Measurements from ENCODE around the gene RNF31.

Gene RNF31

DNA sequence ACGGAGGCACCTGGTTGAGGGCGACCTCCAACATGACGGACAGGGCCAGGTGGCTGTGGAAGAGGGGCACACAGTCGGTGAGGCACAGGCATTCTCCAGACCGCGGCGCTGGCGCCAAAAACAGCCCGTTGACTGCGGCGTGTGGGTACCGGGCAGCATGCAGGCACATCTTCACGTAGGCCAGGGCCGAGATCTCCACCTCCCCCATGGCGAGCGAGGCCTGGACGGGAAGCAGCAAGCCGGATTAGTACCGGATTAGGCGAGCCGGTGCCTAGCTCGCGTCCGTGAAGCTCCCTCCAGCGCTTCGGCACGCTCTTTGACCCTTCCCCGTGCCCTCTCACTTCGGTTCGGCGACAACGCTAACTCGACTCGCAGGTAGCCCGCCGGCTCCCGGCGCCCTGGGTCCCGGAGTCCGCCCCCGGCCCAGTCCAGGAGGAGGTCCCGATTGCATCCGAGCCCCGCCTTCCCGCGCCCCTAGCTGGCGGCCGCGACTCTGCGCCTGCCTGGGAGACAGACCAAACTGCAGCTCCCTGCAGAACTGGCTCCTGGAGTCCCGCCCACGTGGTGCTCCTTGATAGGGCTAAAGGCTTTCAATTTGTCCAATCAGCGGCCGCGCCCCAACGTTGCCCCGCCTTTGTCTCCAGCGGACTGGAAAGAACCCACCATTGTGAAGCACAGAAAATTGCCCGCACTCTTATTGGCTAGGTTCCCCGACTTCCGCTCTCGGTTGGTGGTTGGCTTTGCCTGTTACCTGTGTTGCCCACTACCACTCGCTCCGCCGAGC lies 6.0 kb upstream of the RNF31 start, which contains the start of gene EMC9:
Gene EMC9, minus strand, starts transcription at position 495 of the 784 bp plus-strand sequence. Its CDS starts 287 bp downstream, at position 208.
- H3K36me3 ChIP-seq (ENCODE audit: control insufficient read depth, insufficient read depth, low read length, severe bottlenecking) = peaks cover 21% of the 10 kb centered on the region
- H3K9me3 ChIP-seq (ENCODE audit: control insufficient read depth, low read length) = no peaks in the 10 kb centered on the region
- peak within 1 kb of the TSS; percentile 87 for H3K4me3 ChIP-seq (ENCODE audit: low read length)
- peaks cover 35% of the 10 kb centered on the region for H3K4me1 ChIP-seq (ENCODE audit: control insufficient read depth, insufficient read depth, low read length)
- peak within 1 kb of the TSS; percentile 88 for H3K9ac ChIP-seq (ENCODE audit: low read length)
- no peaks in the 10 kb centered on the region for H3K27me3 ChIP-seq (replicated peaks; ENCODE audit: control insufficient read depth, insufficient read depth, low read length)
- peak; percentile 100 for DNase-seq (ENCODE audit: low read depth)

DNA sequence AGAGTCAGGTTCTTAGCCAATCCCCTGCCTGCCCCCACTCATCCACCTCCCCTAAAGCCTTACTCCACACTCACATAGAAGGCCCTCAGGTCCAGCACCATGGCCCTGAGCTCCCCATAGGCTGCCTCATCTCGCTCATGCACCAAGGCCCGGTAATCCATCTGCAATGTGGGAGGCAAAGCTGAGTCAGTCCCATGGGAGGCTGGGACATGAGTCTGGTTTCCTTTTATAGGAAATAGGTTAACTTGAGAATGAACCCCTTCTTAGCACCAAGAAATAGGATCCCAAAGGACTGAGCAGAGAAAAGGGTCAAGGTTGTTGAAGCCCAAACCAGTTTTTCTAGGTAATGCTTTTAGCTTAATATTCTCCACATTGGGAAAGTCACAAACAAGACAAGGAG lies 3.8 kb upstream of the RNF31 start:
- H3K9ac ChIP-seq (ENCODE audit: low read length) = no peak overlapping the region
- peaks cover 33% of the 10 kb centered on the region for H3K4me1 ChIP-seq (ENCODE audit: control insufficient read depth, insufficient read depth, low read length)
- DNase-seq (ENCODE audit: low read depth) = no peak
- H3K9me3 ChIP-seq (ENCODE audit: control insufficient read depth, low read length) = no peaks in the 10 kb centered on the region
- H3K27me3 ChIP-seq (replicated peaks; ENCODE audit: control insufficient read depth, insufficient read depth, low read length) = no peaks in the 10 kb centered on the region
- H3K4me3 ChIP-seq (ENCODE audit: low read length) = no peak overlapping the region
- H3K36me3 ChIP-seq (ENCODE audit: control insufficient read depth, insufficient read depth, low read length, severe bottlenecking) = peaks cover 11% of the 10 kb centered on the region

DNA sequence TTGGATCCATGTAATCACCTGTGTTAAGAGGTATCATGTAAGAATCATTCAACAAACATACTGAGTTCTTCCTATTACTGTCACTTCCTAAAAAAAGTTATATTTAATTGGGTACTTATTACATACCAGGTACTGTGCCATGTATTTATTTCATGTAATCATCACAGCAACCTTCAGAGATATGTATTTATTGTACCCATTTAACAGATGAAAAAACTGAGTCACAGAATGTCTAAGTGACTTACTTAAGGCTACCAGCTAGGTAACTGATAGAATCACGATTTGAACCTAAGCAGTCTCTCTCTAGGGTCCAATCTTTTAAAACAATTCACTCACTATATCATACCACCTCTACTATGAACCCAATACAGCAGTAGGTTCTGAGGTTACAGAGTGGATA lies 2.8 kb upstream of the RNF31 start:
- no peak overlapping the region for H3K9ac ChIP-seq (ENCODE audit: low read length)
- H3K9me3 ChIP-seq (ENCODE audit: control insufficient read depth, low read length) = no peaks in the 10 kb centered on the region
- peaks cover 36% of the 10 kb centered on the region for H3K4me1 ChIP-seq (ENCODE audit: control insufficient read depth, insufficient read depth, low read length)
- no peak overlapping the region for H3K4me3 ChIP-seq (ENCODE audit: low read length)
- H3K27me3 ChIP-seq (replicated peaks; ENCODE audit: control insufficient read depth, insufficient read depth, low read length) = no peaks in the 10 kb centered on the region
- peaks cover 5% of the 10 kb centered on the region for H3K36me3 ChIP-seq (ENCODE audit: control insufficient read depth, insufficient read depth, low read length, severe bottlenecking)
- no peak for DNase-seq (ENCODE audit: low read depth)

DNA sequence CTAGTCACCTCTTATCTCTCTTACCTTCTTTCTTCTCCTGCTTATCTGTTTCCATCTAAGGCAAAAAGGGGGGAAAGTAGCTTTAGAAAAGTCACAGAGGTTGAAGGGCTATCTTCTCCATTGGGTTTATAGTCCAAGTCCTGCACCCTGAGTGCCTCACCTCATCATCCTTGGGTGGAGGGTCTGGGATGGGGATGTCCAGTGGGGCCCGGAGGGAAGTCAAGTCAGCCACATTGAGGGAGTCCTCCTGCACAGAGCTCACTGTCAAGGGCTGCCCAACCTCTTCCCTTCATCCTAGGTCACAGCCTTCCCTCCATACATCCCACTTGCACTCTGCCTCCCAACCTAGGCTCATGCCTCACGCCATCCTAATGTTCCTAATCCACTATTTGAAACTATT lies 2.1 kb upstream of the RNF31 start:
- peaks cover 36% of the 10 kb centered on the region for H3K4me1 ChIP-seq (ENCODE audit: control insufficient read depth, insufficient read depth, low read length)
- no peak for DNase-seq (ENCODE audit: low read depth)
- H3K4me3 ChIP-seq (ENCODE audit: low read length) = peak overlapping the region; percentile 97
- no peaks in the 10 kb centered on the region for H3K27me3 ChIP-seq (replicated peaks; ENCODE audit: control insufficient read depth, insufficient read depth, low read length)
- no peaks in the 10 kb centered on the region for H3K9me3 ChIP-seq (ENCODE audit: control insufficient read depth, low read length)
- H3K36me3 ChIP-seq (ENCODE audit: control insufficient read depth, insufficient read depth, low read length, severe bottlenecking) = peaks cover 11% of the 10 kb centered on the region
- H3K9ac ChIP-seq (ENCODE audit: low read length) = peak overlapping the region; percentile 92

DNA sequence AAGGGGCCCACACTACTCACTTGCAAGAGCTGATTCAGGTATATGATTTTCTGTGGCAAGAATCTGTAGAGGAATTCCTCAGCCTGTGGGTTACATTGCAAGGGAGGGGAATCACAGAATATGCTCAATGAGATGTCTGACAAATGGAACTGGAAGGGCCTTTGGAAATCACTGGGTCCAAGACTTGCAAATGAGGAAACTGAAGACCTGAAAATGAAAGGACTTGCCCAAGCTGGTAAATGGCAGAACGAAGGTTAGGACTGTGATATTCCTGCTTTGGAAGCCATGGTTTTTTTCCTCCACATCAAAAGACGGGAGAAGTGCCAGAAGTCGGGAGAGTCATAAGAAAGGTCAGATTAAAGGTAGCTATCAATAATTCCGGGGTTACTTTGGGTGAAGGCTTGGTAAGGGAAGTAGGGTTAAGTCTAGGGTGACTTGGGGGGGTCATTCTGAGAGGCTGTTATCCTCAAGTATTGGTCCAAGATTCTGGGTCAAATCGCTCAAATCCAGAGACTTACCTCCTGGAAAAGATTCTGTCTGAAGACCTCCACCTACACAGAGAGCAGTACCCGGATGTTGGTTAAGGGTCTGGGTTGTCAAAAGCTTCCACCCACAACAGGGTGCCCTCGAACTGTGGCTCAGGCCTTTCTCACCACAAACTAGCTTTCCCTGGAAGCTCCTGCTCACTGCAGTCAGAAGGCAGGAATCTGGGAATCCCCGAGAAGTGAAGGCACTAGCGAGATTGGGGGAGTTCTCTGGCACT lies 1.4 kb upstream of the RNF31 start:
- Histone ChIP-seq H3K9ac (ENCODE audit: low read length) (peak overlapping the region; percentile 92), H3K4me3 (ENCODE audit: low read length) (peak overlapping the region; percentile 97), H3K27me3 (replicated peaks; ENCODE audit: control insufficient read depth, insufficient read depth, low read length) (no peaks in the 10 kb centered on the region), H3K9me3 (ENCODE audit: control insufficient read depth, low read length) (no peaks in the 10 kb centered on the region), H3K4me1 (ENCODE audit: control insufficient read depth, insufficient read depth, low read length) (peaks cover 36% of the 10 kb centered on the region), H3K36me3 (ENCODE audit: control insufficient read depth, insufficient read depth, low read length, severe bottlenecking) (peaks cover 18% of the 10 kb centered on the region)
- DNase-seq (ENCODE audit: low read depth) = no peak

DNA sequence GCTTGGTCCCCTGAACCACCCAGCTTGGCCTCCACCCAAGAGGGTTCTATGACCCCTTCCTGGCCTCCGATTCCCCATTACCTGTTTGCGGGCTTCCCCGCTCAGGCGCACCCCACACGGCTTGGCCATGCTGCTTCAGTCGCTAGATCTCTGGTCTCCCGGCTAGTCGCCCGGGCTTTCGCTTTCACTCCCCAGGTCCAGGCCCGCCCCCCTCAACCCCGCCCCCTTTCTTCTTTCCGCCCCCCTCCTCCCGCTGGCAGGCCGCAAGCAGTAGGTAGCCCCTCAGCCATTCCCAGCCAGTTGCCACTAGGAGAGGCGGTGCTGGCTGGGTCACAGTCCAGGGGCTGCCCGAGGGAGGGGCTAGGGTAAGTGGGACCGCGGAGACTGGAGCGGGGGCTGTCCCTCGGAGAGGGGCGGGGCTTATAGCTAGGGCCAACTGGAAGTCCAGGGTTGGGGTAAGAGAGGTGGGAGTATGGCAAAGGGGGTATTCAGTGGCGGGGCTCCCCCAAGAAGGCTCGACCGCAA lies 783 bp upstream of the RNF31 start, which contains the start of gene PSME2:
Gene PSME2, minus strand, starts transcription at position 158 of the 525 bp plus-strand sequence. Its CDS starts 29 bp downstream, at position 129.
- H3K9me3 ChIP-seq (ENCODE audit: control insufficient read depth, low read length) = no peaks in the 10 kb centered on the region
- no peaks in the 10 kb centered on the region for H3K27me3 ChIP-seq (replicated peaks; ENCODE audit: control insufficient read depth, insufficient read depth, low read length)
- DNase-seq (ENCODE audit: low read depth) = peak; percentile 97
- H3K9ac ChIP-seq (ENCODE audit: low read length) = peak within 1 kb of the TSS; percentile 95
- H3K4me1 ChIP-seq (ENCODE audit: control insufficient read depth, insufficient read depth, low read length) = peaks cover 36% of the 10 kb centered on the region
- peak within 1 kb of the TSS; percentile 97 for H3K4me3 ChIP-seq (ENCODE audit: low read length)
- H3K36me3 ChIP-seq (ENCODE audit: control insufficient read depth, insufficient read depth, low read length, severe bottlenecking) = peaks cover 24% of the 10 kb centered on the region

DNA sequence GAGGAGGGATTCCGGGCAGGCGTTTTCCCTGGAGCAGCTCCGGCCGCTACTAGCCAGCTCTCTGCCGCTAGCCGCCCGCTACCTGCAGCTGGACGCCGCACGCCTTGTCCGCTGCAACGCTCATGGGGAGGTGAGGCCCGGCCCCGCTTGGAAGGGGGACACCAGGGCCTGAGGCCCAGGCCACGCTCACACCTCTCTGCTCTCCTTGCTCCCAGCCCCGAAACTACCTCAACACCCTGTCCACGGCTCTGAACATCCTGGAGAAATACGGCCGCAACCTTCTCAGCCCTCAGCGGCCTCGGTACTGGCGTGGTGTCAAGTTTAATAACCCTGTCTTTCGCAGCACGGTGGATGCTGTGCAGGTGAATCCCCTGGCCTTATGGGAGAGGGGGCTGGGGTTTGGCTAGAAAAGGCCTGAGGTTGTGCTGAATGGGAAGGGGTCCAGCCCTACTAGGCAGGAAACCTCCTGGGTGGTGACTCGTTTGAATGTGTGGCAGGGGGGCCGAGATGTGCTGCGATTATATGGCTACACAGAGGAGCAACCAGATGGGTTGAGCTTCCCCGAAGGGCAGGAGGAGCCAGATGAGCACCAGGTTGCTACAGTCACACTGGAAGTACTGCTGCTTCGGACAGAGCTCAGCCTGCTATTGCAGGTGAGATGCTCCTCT lies 597 bp downstream of the RNF31 start:
- H3K9me3 ChIP-seq (ENCODE audit: control insufficient read depth, low read length) = no peaks in the 10 kb centered on the region
- H3K36me3 ChIP-seq (ENCODE audit: control insufficient read depth, insufficient read depth, low read length, severe bottlenecking) = peaks cover 36% of the 10 kb centered on the region
- no peak for DNase-seq (ENCODE audit: low read depth)
- H3K27me3 ChIP-seq (replicated peaks; ENCODE audit: control insufficient read depth, insufficient read depth, low read length) = no peaks in the 10 kb centered on the region
- H3K4me1 ChIP-seq (ENCODE audit: control insufficient read depth, insufficient read depth, low read length) = peaks cover 31% of the 10 kb centered on the region
- peak overlapping the region; percentile 97 for H3K4me3 ChIP-seq (ENCODE audit: low read length)
- peak overlapping the region; percentile 95 for H3K9ac ChIP-seq (ENCODE audit: low read length)

DNA sequence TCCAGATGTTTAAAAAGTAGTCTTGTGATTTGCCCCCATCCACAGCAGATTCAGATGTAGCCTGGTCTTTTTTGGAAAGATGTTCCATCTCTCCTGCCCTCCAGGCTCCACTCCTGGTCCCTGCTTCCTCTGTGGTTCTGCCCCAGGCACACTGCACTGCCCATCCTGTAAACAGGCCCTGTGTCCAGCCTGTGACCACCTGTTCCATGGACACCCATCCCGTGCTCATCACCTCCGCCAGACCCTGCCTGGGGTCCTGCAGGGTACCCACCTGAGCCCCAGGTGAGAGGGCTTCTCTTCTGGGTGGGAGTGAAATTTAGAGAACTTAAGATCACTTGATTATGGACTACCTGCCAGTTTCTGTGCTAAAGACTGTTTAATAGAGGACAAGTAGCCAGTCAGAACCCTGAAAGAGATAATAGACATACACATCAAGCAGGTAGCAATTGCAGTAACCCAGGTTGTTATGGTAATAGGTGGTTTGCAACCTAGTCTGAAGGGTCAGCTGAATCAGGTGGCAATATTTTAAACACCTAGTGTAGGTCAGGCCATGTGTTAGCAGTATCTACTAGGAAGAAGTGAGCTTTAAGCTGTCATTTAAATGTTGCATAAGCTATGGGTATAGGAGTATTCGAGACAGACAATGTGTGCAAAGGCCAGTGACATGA lies 2.1 kb downstream of the RNF31 start:
- no peaks in the 10 kb centered on the region for H3K9me3 ChIP-seq (ENCODE audit: control insufficient read depth, low read length)
- peaks cover 21% of the 10 kb centered on the region for H3K4me1 ChIP-seq (ENCODE audit: control insufficient read depth, insufficient read depth, low read length)
- H3K27me3 ChIP-seq (replicated peaks; ENCODE audit: control insufficient read depth, insufficient read depth, low read length) = no peaks in the 10 kb centered on the region
- H3K4me3 ChIP-seq (ENCODE audit: low read length) = no peak overlapping the region
- peaks cover 41% of the 10 kb centered on the region for H3K36me3 ChIP-seq (ENCODE audit: control insufficient read depth, insufficient read depth, low read length, severe bottlenecking)
- H3K9ac ChIP-seq (ENCODE audit: low read length) = no peak overlapping the region
- no peak for DNase-seq (ENCODE audit: low read depth)

DNA sequence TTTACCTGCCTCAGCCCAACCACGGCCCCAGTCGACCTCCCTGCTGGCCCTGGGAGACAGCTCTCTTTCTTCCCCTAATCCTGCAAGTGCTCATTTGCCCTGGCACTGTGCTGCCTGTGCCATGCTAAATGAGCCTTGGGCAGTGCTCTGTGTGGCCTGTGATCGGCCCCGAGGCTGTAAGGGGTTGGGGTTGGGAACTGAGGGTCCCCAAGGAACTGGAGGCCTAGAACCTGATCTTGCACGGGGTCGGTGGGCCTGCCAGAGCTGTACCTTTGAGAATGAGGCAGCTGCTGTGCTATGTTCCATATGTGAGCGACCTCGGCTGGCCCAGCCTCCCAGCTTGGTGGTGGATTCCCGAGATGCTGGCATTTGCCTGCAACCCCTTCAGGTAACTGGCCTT lies 2.8 kb downstream of the RNF31 start:
- Histone ChIP-seq H3K36me3 (ENCODE audit: control insufficient read depth, insufficient read depth, low read length, severe bottlenecking) (peaks cover 47% of the 10 kb centered on the region), H3K9ac (ENCODE audit: low read length) (no peak overlapping the region), H3K4me1 (ENCODE audit: control insufficient read depth, insufficient read depth, low read length) (peaks cover 21% of the 10 kb centered on the region), H3K4me3 (ENCODE audit: low read length) (no peak overlapping the region), H3K9me3 (ENCODE audit: control insufficient read depth, low read length) (no peaks in the 10 kb centered on the region), H3K27me3 (replicated peaks; ENCODE audit: control insufficient read depth, insufficient read depth, low read length) (no peaks in the 10 kb centered on the region)
- no peak for DNase-seq (ENCODE audit: low read depth)

DNA sequence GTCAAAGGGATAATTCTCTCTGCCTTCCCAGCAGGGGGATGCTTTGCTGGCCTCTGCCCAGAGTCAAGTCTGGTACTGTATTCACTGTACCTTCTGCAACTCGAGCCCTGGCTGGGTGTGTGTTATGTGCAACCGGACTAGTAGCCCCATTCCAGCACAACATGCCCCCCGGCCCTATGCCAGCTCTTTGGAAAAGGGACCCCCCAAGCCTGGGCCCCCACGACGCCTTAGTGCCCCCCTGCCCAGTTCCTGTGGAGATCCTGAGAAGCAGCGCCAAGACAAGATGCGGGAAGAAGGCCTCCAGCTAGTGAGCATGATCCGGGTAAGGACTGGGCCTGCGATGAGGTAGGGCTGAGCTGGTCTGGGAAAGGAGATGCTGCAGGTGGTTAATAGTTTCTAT lies 3.3 kb downstream of the RNF31 start:
- H3K36me3 ChIP-seq (ENCODE audit: control insufficient read depth, insufficient read depth, low read length, severe bottlenecking) = peaks cover 52% of the 10 kb centered on the region
- H3K4me1 ChIP-seq (ENCODE audit: control insufficient read depth, insufficient read depth, low read length) = peaks cover 17% of the 10 kb centered on the region
- no peaks in the 10 kb centered on the region for H3K27me3 ChIP-seq (replicated peaks; ENCODE audit: control insufficient read depth, insufficient read depth, low read length)
- DNase-seq (ENCODE audit: low read depth) = no peak
- H3K9ac ChIP-seq (ENCODE audit: low read length) = no peak overlapping the region
- no peak overlapping the region for H3K4me3 ChIP-seq (ENCODE audit: low read length)
- no peaks in the 10 kb centered on the region for H3K9me3 ChIP-seq (ENCODE audit: control insufficient read depth, low read length)
